PFSK-1 (cell line): ENCODE measurements around the gene LRRC41.

Experiments used
- POLR2AphosphoS5 ChIP-seq: IDR thresholded peaks from 2 replicates; pipeline ENCODE4 v1.6.1; 2012; ENCODE audit warnings: low read depth, mild to moderate bottlenecking, control low read depth, low read length, moderate library complexity
- SIN3A ChIP-seq: IDR thresholded peaks from 2 replicates; pipeline ENCODE4 v1.6.1; 2012; ENCODE audit warnings: mild to moderate bottlenecking, low read length, moderate library complexity, borderline replicate concordance; ENCODE audit not compliant: insufficient read depth

DNA sequence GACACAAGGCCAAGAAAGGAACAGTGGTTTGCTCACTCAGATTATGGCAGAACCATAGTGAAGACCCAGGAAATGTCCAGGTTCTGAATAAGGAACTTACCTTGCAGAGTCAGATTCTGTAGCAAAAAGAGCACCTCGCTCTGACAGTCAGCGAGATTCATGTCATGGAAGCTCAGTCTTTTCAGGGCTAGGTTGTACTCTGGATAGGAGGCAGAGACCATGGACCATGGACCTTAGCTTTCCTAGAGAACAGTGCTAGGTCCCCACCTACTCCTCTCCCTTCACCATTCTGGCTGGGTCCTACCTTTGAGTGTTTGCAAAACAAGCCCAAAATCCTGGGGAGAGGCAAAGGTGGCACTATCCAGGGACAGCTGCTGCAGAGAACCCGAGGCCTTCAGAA lies 23.3 kb downstream of the LRRC41 start:
- TF ChIP-seq POLR2AphosphoS5 (no peak; the same call in 1 of the 2 replicates), SIN3A (no peak)
